Keratinocyte (primary cell): Measurements from ENCODE around the gene MTCL1.

Source experiments
- CTCF ChIP-seq, 3 experiments: IDR thresholded peaks in 1 of 3; conservative IDR thresholded peaks in 1 of 3; optimal IDR thresholded peaks in 1 of 3; 2 replicates in 2 of 3; 3 replicates in 1 of 3; pipeline versions ENCODE3 to v1.5.1; 2011; ENCODE audit warnings: low read length in 3 of 3, mild to moderate bottlenecking in 3 of 3, moderate library complexity in 2 of 3, control low read depth in 1 of 3, inconsistent platforms in 1 of 3; ENCODE audit not compliant: insufficient read depth in 2 of 3; ENCODE audit errors: extremely low read depth in 1 of 3
- EZH2 ChIP-seq: IDR thresholded peaks from one replicate; pipeline ENCODE4 v1.6.1; 2012; ENCODE audit warnings: inconsistent platforms, mild to moderate bottlenecking, low read length, moderate library complexity

GRCh38 chr18:8660316-8660715 is 45.0 kb upstream of the MTCL1 start:
- no peak for TF ChIP-seq CTCF (optimal IDR thresholded peaks at IDR 0.05 in 1 of 3, IDR thresholded peaks at IDR 0.05 in 1 of 3, conservative IDR thresholded peaks at IDR 0.05 in 1 of 3; ENCODE audit: extremely low read depth in 1 of 3, insufficient read depth in 2 of 3, low read length in 3 of 3)
- TF ChIP-seq EZH2, result no peak
